A549 (cell line): ENCODE measurements around the gene ATL2.

ENCODE experiments used
- EP300 ChIP-seq, 2 experiments: fragments of >200 bp; sonication (Bioruptor Twin); formaldehyde crosslinking; IDR thresholded peaks; 2 replicates in 1 of 2; 3 replicates in 1 of 2; pipeline ENCODE4 v1.6.1; 2016 to 2017
- JUN ChIP-seq, 2 experiments: fragments of >200 bp; sonication (Bioruptor Twin); formaldehyde crosslinking; IDR thresholded peaks; 2 replicates in 1 of 2; 3 replicates in 1 of 2; pipeline ENCODE4 v1.6.1; 2016 to 2017
- POLR2A ChIP-seq: IDR thresholded peaks from 2 replicates; pipeline ENCODE4 v1.6.1; 2012; ENCODE audit warnings: mild to moderate bottlenecking, low read length
- SMC3 ChIP-seq: fragments of >200 bp; sonication (Bioruptor Twin); formaldehyde crosslinking; IDR thresholded peaks from 3 replicates; pipeline ENCODE4 v1.6.1; 2018; ENCODE audit warnings: inconsistent platforms
- ZNF302 ChIP-seq: fragments of 250-450 bp; sonication (Bioruptor Pico); IDR thresholded peaks from 2 replicates; pipeline ENCODE4 v1.9.0; 2021; ENCODE audit warnings: inconsistent platforms, mild to moderate bottlenecking, moderate library complexity
- TF ChIP-seq, protein P1 (sequence below): IDR thresholded peaks from 2 replicates; pipeline ENCODE4 v1.6.1; 2012
- TF ChIP-seq, protein P2 (sequence below): fragments of >200 bp; sonication (Bioruptor Twin); formaldehyde crosslinking; IDR thresholded peaks from 2 replicates; pipeline ENCODE4 v1.6.1; 2016
- TF ChIP-seq, protein P3 (sequence below): fragments of >200 bp; sonication (Bioruptor Twin); formaldehyde crosslinking; IDR thresholded peaks from 3 replicates; pipeline ENCODE4 v1.5.1; 2016

DNA sequence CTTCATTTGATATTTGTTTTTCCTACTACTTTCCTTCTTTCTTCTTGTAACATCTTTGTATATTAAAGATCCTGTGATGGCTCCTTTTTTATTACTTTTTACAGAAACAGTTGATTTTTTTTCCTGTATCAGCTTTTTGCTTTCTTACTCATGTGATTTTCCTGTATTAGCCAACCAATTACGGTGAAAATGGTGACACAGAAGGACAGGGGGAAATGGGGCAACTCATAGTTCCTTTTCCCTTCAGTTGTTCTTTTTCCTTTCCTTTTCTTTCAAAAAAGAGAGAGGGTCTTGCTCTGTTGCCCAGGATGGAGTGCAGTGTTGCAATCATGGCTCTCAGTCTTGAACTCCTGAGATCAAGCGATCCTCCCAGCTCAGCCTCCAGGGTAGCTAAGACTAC, 117.8 kb downstream of the ATL2 start:
- TF ChIP-seq, protein P1, sequence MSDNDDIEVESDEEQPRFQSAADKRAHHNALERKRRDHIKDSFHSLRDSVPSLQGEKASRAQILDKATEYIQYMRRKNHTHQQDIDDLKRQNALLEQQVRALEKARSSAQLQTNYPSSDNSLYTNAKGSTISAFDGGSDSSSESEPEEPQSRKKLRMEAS: no peak
- TF ChIP-seq, protein P2, sequence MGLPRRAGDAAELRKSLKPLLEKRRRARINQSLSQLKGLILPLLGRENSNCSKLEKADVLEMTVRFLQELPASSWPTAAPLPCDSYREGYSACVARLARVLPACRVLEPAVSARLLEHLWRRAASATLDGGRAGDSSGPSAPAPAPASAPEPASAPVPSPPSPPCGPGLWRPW: no peak
- TF ChIP-seq, protein P3, sequence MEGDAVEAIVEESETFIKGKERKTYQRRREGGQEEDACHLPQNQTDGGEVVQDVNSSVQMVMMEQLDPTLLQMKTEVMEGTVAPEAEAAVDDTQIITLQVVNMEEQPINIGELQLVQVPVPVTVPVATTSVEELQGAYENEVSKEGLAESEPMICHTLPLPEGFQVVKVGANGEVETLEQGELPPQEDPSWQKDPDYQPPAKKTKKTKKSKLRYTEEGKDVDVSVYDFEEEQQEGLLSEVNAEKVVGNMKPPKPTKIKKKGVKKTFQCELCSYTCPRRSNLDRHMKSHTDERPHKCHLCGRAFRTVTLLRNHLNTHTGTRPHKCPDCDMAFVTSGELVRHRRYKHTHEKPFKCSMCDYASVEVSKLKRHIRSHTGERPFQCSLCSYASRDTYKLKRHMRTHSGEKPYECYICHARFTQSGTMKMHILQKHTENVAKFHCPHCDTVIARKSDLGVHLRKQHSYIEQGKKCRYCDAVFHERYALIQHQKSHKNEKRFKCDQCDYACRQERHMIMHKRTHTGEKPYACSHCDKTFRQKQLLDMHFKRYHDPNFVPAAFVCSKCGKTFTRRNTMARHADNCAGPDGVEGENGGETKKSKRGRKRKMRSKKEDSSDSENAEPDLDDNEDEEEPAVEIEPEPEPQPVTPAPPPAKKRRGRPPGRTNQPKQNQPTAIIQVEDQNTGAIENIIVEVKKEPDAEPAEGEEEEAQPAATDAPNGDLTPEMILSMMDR: no peak
- TF ChIP-seq SMC3 (no peak), JUN (IDR thresholded peaks at IDR 0.05) (no peak), EP300 (IDR thresholded peaks at IDR 0.05) (no peak), POLR2A (no peak), ZNF302 (CRISPR knock-in tag) (no peak)
